OCI-LY7 (cell line): Measurements from ENCODE around the gene FNIP1. TPM values are rescaled to one million over a fixed set of nuclear protein-coding genes. Genes with fewer than 3 reads are reported as not detected.

ENCODE experiments used
- BruUV-seq: library from RNA; stranded (reverse); fragments of 400-500 nt; replicated peaks from 2 replicates; lab custom pipeline; 2021; lab: Mats Ljungman, UMichigan
- CTCF ChIA-PET: fragments of 300-600 bp; sonication (Branson Sonifier 250); formaldehyde crosslinking; loops from one replicate; lab custom pipeline; 2022; ENCODE audit warnings: antibody characterized with exemption; ENCODE audit not compliant: unreplicated experiment; lab: Charles Lee
- POLR2A ChIA-PET: fragments of 300-600 bp; sonication (Branson Sonifier 250); formaldehyde crosslinking; loops from one replicate; lab custom pipeline; 2022; ENCODE audit warnings: antibody characterized with exemption; lab: Charles Lee
- DNase-seq: peaks from one replicate; pipeline ENCODE4 v3.0.0-alpha.2; 2015; ENCODE audit warnings: low spot score
- H2AFZ ChIP-seq: fragments of 200-600 bp; sonication (generic), shearing (Covaris generic); 2 replicates; pipeline ENCODE4 v1.6.1; 2014; ENCODE audit warnings: mild to moderate bottlenecking, antibody characterized with exemption, low read length, moderate library complexity
- H3K27ac ChIP-seq: fragments of 200-600 bp; sonication (generic); 2 replicates; pipeline ENCODE4 v1.5.1; 2014; ENCODE audit warnings: mixed run types, low read depth, mild to moderate bottlenecking, moderate library complexity, low read length, inconsistent platforms; ENCODE audit not compliant: poor library complexity, severe bottlenecking
- H3K36me3 ChIP-seq: fragments of 200-600 bp; sonication (generic); 2 replicates; pipeline ENCODE4 v1.6.1; 2014; ENCODE audit warnings: mild to moderate bottlenecking, antibody characterized with exemption, low read length, moderate library complexity, mixed read lengths; ENCODE audit not compliant: insufficient read depth
- H3K4me1 ChIP-seq: fragments of 200-600 bp; sonication (generic); 2 replicates; pipeline ENCODE4 v1.5.1; 2014; ENCODE audit warnings: mild to moderate bottlenecking, low read length; ENCODE audit not compliant: insufficient read depth, poor library complexity, severe bottlenecking
- H3K4me2 ChIP-seq: fragments of 200-600 bp; sonication (generic); 2 replicates; pipeline ENCODE4 v1.6.1; 2014; ENCODE audit warnings: mild to moderate bottlenecking, low read length
- H3K4me3 ChIP-seq: fragments of 200-600 bp; sonication (generic); 2 replicates; pipeline ENCODE4 v1.5.1; 2014; ENCODE audit warnings: mild to moderate bottlenecking, low read depth, low read length; ENCODE audit not compliant: poor library complexity, severe bottlenecking
- H3K79me2 ChIP-seq: fragments of 200-600 bp; sonication (generic); 2 replicates; pipeline ENCODE4 v1.6.1; 2016; ENCODE audit warnings: low read depth, mild to moderate bottlenecking, low read length, moderate library complexity, mixed read lengths; ENCODE audit not compliant: insufficient read depth
- H3K9me2 ChIP-seq: fragments of 200-600 bp; sonication (generic); 2 replicates; pipeline ENCODE4 v1.6.1; 2016; ENCODE audit warnings: mild to moderate bottlenecking, low read length, mixed read lengths; ENCODE audit not compliant: insufficient read depth
- H3K9me3 ChIP-seq: fragments of 200-600 bp; sonication (generic); 2 replicates; pipeline ENCODE4 v1.6.1; 2014; ENCODE audit warnings: mild to moderate bottlenecking, mixed run types, low read length, mixed read lengths
- H4K20me1 ChIP-seq: fragments of 200-600 bp; sonication (generic); 2 replicates; pipeline ENCODE4 v1.6.1; 2014; ENCODE audit warnings: mild to moderate bottlenecking, antibody characterized with exemption, low read length, moderate library complexity, mixed read lengths; ENCODE audit not compliant: insufficient read depth
- CTCF ChIP-seq: fragments of 200-600 bp; sonication (generic); conservative IDR thresholded peaks from 2 replicates; pipeline ENCODE4 v1.5.1; 2014; ENCODE audit warnings: mild to moderate bottlenecking, antibody characterized with exemption, low read length, moderate library complexity, mixed read lengths
- EZH2phosphoT487 ChIP-seq: fragments of 200-600 bp; sonication (generic); IDR thresholded peaks from 2 replicates; pipeline ENCODE4 v1.6.1; 2018; ENCODE audit warnings: low read depth, borderline replicate concordance, mild to moderate bottlenecking, mixed run types, antibody characterized with exemption, low read length, moderate library complexity, mixed read lengths
- intact Hi-C: fragments of 100-400 bp; cut with micrococcal nuclease; formaldehyde crosslinking; loops from one replicate; pipeline ENCODE4 v1.10.0; 2022; ENCODE audit not compliant: unreplicated experiment
- total RNA-seq, 2 experiments: library from RNA; depleted of rRNA in 1 of 2; stranded (reverse); fragments of >200 nt in 1 of 2; shearing (Covaris generic) in 1 of 2; gene quantifications; 2 replicates each; pipeline ENCODE4 v1.2.3, GENCODE V29; 2014 to 2022

Gene FNIP1
- total RNA-seq, 2 experiments from 2014 or later, result 19.4 to 20.6 TPM

DNA sequence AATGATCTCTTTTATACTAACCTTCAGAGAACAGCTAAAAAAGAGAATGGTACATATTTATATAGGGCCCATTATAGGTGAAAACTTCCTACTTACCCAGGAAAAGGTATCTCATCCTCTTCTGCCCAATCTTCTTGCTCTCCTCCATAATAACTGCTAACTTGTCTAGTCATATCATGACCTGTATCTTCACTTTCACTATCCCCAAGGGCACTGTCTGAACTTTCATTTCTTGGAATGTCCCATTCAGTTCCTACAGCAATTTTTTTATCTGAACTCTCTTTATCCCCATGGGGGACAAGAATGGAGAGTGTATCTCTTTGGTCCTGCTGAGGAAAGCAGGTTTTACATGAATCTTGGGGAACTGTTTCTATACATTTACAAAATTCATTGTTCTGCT is 125.4 kb downstream of the FNIP1 start:
- Histone ChIP-seq H3K36me3 (peaks cover 56% of the 10 kb centered on the region), H3K4me2 (no peak overlapping the region), H3K9me3 (no peaks in the 10 kb centered on the region), H3K79me2 (no peaks in the 10 kb centered on the region), H2AFZ (no peak overlapping the region), H3K4me3 (no peak overlapping the region), H3K4me1 (no peaks in the 10 kb centered on the region), H3K9me2 (no peaks in the 10 kb centered on the region), H4K20me1 (no peaks in the 10 kb centered on the region), H3K27ac (no peak overlapping the region)
- ChIA-PET POLR2A (interaction anchor here (0.7 to 1.7 kb wide), 3 partner anchors 8 to 39 kb away, joined by 4 to 5 read pairs (median 4); no protein-coding TSS in a partner anchor), CTCF (no interaction called here)
- intact Hi-C loops, result no loop called here
- no TSS peak for BruUV-seq
- TF ChIP-seq EZH2phosphoT487 (no peak), CTCF (no peak)
- no peak for DNase-seq

- intact Hi-C loops, result no loop called here
- H3K4me1 ChIP-seq, result no peaks in the 10 kb centered on the region
- H3K4me2 ChIP-seq, result no peak overlapping the region
- CTCF ChIA-PET, result no interaction called here
- BruUV-seq, result no TSS peak
- TF ChIP-seq EZH2phosphoT487 (no peak), CTCF (no peak)
- POLR2A ChIA-PET, result interaction anchor here (0.6 to 2.2 kb wide), 2 partner anchors 8 to 142 kb away, joined by 4 to 5 read pairs; no protein-coding TSS in a partner anchor
- DNase-seq, result no peak
- H3K27ac ChIP-seq, result no peak overlapping the region
- no peak overlapping the region for H2AFZ ChIP-seq
- H3K9me3 ChIP-seq, result no peaks in the 10 kb centered on the region
- no peaks in the 10 kb centered on the region for H4K20me1 ChIP-seq
- H3K79me2 ChIP-seq, result no peaks in the 10 kb centered on the region
- H3K36me3 ChIP-seq, result peaks cover 61% of the 10 kb centered on the region
- H3K9me2 ChIP-seq, result no peaks in the 10 kb centered on the region
- no peak overlapping the region for H3K4me3 ChIP-seq
Measured at GRCh38 chr5:131664929-131665328, 131.9 kb downstream of the FNIP1 start.

GRCh38 chr5:131661933-131662332 is 134.9 kb downstream of the FNIP1 start:
- no peak overlapping the region for H3K4me2 ChIP-seq
- POLR2A ChIA-PET, result interaction anchor here (0.7 to 1.7 kb wide), 3 partner anchors 10 to 462 kb away, joined by 3 to 4 read pairs (median 4); no protein-coding TSS in a partner anchor
- no peaks in the 10 kb centered on the region for H4K20me1 ChIP-seq
- H3K36me3 ChIP-seq, result peaks cover 49% of the 10 kb centered on the region
- no peaks in the 10 kb centered on the region for H3K9me2 ChIP-seq
- no peak overlapping the region for H3K27ac ChIP-seq
- intact Hi-C loops, result no loop called here
- no peak overlapping the region for H2AFZ ChIP-seq
- H3K9me3 ChIP-seq, result no peaks in the 10 kb centered on the region
- no peak for DNase-seq
- CTCF ChIA-PET, result no interaction called here
- TF ChIP-seq CTCF, result no peak
- no peak for TF ChIP-seq EZH2phosphoT487
- no peaks in the 10 kb centered on the region for H3K4me1 ChIP-seq
- BruUV-seq, result no TSS peak
- H3K4me3 ChIP-seq, result no peak overlapping the region
- H3K79me2 ChIP-seq, result no peaks in the 10 kb centered on the region
